Lower lobe of right lung (tissue), 2 donors: ENCODE results near the gene TAPBPL. TPM values are rescaled to one million over a fixed set of nuclear protein-coding genes. Genes with fewer than 3 reads are reported as not detected.

Source experiments
- ATAC-seq, 2 donors: fragments of 200-7000 bp; cut with Tn5 transposase; one replicate each; pipeline ENCODE4 v1.9.1; 2020 to 2022; ENCODE audit warnings: mild to moderate bottlenecking in 2 of 2, moderate library complexity in 2 of 2
- DNase-seq: peaks from one replicate; pipeline ENCODE4 v3.0.0-alpha.2; 2020
- H3K27ac ChIP-seq: fragments of 200-600 bp; one replicate; pipeline ENCODE4 v1.8.0; 2022
- H3K27me3 ChIP-seq: fragments of 200-600 bp; one replicate; pipeline ENCODE4 v1.8.0; 2022; ENCODE audit warnings: low read depth
- H3K36me3 ChIP-seq: fragments of 200-600 bp; one replicate; pipeline ENCODE4 v1.8.0; 2022; ENCODE audit warnings: mild to moderate bottlenecking
- H3K4me1 ChIP-seq: fragments of 200-600 bp; one replicate; pipeline ENCODE4 v1.8.0; 2022
- H3K4me3 ChIP-seq: fragments of 200-600 bp; one replicate; pipeline ENCODE4 v1.8.0; 2022; ENCODE audit warnings: mild to moderate bottlenecking
- H3K9me3 ChIP-seq: fragments of 200-600 bp; one replicate; pipeline ENCODE4 v1.8.0; 2022
- CTCF ChIP-seq: fragments of 200-600 bp; IDR thresholded peaks from one replicate; pipeline ENCODE4 v1.8.0; 2022; ENCODE audit warnings: antibody characterized with exemption, mild to moderate bottlenecking
- intact Hi-C: fragments of 100-400 bp; cut with DNase I; formaldehyde crosslinking; loops from one replicate; pipeline ENCODE4 v1.11.0; 2022
- total RNA-seq: library from RNA; stranded (reverse); fragmentation: NEBNext Ultra II Directional; extraction: Animal tissue kit (Norgen Biotek cat#: 25700); gene quantifications from one replicate; pipeline ENCODE4 v1.2.1, GENCODE V29; 2021
- donor health status: DM: no; HTN: yes; CAD: no; lungs with severe emphysema.

TAPBPL gene
- total RNA-seq, 1 donor from 2014 or later, result 32.4 TPM

GRCh38 chr12:6432991-6433390 is 18.9 kb upstream of the TAPBPL start:
- ATAC-seq (no peak), DNase-seq (no peak)
- Histone ChIP-seq H3K4me3 (no peak overlapping the region), H3K27me3 (no peaks in the 10 kb centered on the region), H3K36me3 (no peaks in the 10 kb centered on the region), H3K27ac (no peak overlapping the region), H3K4me1 (peaks cover 13% of the 10 kb centered on the region), H3K9me3 (no peaks in the 10 kb centered on the region)
- TF ChIP-seq CTCF, result no peak
- intact Hi-C loops, result no loop called here

- H3K27ac ChIP-seq, result no peak overlapping the region
- H3K27me3 ChIP-seq, result no peaks in the 10 kb centered on the region
- H3K36me3 ChIP-seq, result no peaks in the 10 kb centered on the region
- peaks cover 13% of the 10 kb centered on the region for H3K4me1 ChIP-seq
- H3K9me3 ChIP-seq, result no peaks in the 10 kb centered on the region
- no peak for ATAC-seq
- intact Hi-C loops, result no loop called here
- no peak for DNase-seq
- no peak for TF ChIP-seq CTCF
- no peak overlapping the region for H3K4me3 ChIP-seq
Observed at GRCh38 chr12:6434205-6435140, 17.4 kb upstream of the TAPBPL start.

GRCh38 chr12:6435961-6436715 is 15.7 kb upstream of the TAPBPL start:
- H3K4me1 ChIP-seq, result peaks cover 2% of the 10 kb centered on the region
- intact Hi-C loops, result no loop called here
- H3K36me3 ChIP-seq, result no peaks in the 10 kb centered on the region
- no peak overlapping the region for H3K27ac ChIP-seq
- ATAC-seq (no peak), DNase-seq (no peak)
- no peak for TF ChIP-seq CTCF
- H3K4me3 ChIP-seq, result no peak overlapping the region
- no peaks in the 10 kb centered on the region for H3K9me3 ChIP-seq
- no peaks in the 10 kb centered on the region for H3K27me3 ChIP-seq

- no peaks in the 10 kb centered on the region for H3K9me3 ChIP-seq
- no peak overlapping the region for H3K4me3 ChIP-seq
- H3K27ac ChIP-seq, result no peak overlapping the region
- ATAC-seq (no peak), DNase-seq (no peak)
- H3K36me3 ChIP-seq, result no peaks in the 10 kb centered on the region
- no peaks in the 10 kb centered on the region for H3K27me3 ChIP-seq
- no peaks in the 10 kb centered on the region for H3K4me1 ChIP-seq
- TF ChIP-seq CTCF, result no peak
- intact Hi-C loops, result no loop called here
Observed at GRCh38 chr12:6437586-6437985, 14.3 kb upstream of the TAPBPL start.

- no peak for ATAC-seq
- intact Hi-C loops, result no loop called here
- H3K4me3 ChIP-seq, result no peak overlapping the region
- no peaks in the 10 kb centered on the region for H3K9me3 ChIP-seq
- no peak for TF ChIP-seq CTCF
- no peak for DNase-seq
- no peaks in the 10 kb centered on the region for H3K27me3 ChIP-seq
- H3K27ac ChIP-seq, result no peak overlapping the region
- H3K36me3 ChIP-seq, result no peaks in the 10 kb centered on the region
- H3K4me1 ChIP-seq, result no peaks in the 10 kb centered on the region
Observed at GRCh38 chr12:6438345-6438744, 13.5 kb upstream of the TAPBPL start.
